Natural killer cell (primary cell): ENCODE data around the gene MST1. TPM values are rescaled to one million over a fixed set of nuclear protein-coding genes. Genes with fewer than 3 reads are reported as not detected.
A peak's percentile ranks its signal among the peaks of the same experiment; 100 is the strongest.

Experiments
- ATAC-seq, 3 donors: fragments of 150-1000 bp in 2 of 3; fragments of 200-7000 bp in 1 of 3; cut with Tn5 transposase; 1 replicate in 1 of 3; 2 replicates in 2 of 3; pipeline ENCODE4 v1.10.0; 2021; ENCODE audit warnings: mild to moderate bottlenecking in 2 of 3, moderate library complexity in 2 of 3
- DNase-seq, 2 donors: peaks; one replicate each; pipeline versions ENCODE4 v3.0.0 to v3.0.0-alpha.2; 2013 to 2021; ENCODE audit warnings: mixed read lengths in 1 of 2
- H3K27ac ChIP-seq: one replicate; pipeline ENCODE4 v1.5.1; 2013; ENCODE audit warnings: mild to moderate bottlenecking, low read length
- H3K27me3 ChIP-seq: one replicate; pipeline ENCODE4 v1.6.1; 2013; ENCODE audit warnings: low read length; ENCODE audit not compliant: control insufficient read depth, insufficient read depth
- H3K36me3 ChIP-seq: one replicate; pipeline ENCODE4 v1.6.1; 2013; ENCODE audit warnings: low read length; ENCODE audit not compliant: control insufficient read depth, insufficient read depth
- H3K4me1 ChIP-seq: one replicate; pipeline ENCODE4 v1.6.1; 2013; ENCODE audit warnings: low read length; ENCODE audit not compliant: control insufficient read depth, insufficient read depth
- H3K4me3 ChIP-seq: one replicate; pipeline ENCODE4 v1.5.1; 2013; ENCODE audit warnings: low read length
- H3K9me3 ChIP-seq: one replicate; pipeline ENCODE4 v1.6.1; 2013; ENCODE audit warnings: low read length; ENCODE audit not compliant: control insufficient read depth, insufficient read depth
- H3K27ac Mint-ChIP-seq, 2 donors: one replicate each; pipeline ENCODE4 v1.8.0; 2022; ENCODE audit warnings: mild to moderate bottlenecking in 2 of 2, mixed read lengths in 2 of 2, moderate library complexity in 1 of 2
- H3K27me3 Mint-ChIP-seq, 2 donors: one replicate each; pipeline ENCODE4 v1.8.0; 2022; ENCODE audit warnings: low read depth in 2 of 2, mixed read lengths in 2 of 2
- H3K36me3 Mint-ChIP-seq: one replicate; pipeline ENCODE4 v1.8.0; 2022; ENCODE audit warnings: mixed read lengths
- H3K4me1 Mint-ChIP-seq, 2 donors: one replicate each; pipeline ENCODE4 v1.8.0; 2022; ENCODE audit warnings: mixed read lengths in 2 of 2
- H3K4me3 Mint-ChIP-seq: one replicate; pipeline ENCODE4 v1.8.0; 2022; ENCODE audit warnings: mild to moderate bottlenecking, moderate library complexity, mixed read lengths
- H3K9me3 Mint-ChIP-seq, 2 donors: one replicate each; pipeline ENCODE4 v1.8.0; 2022; ENCODE audit warnings: mixed read lengths in 2 of 2
- CTCF ChIP-seq: fragments of 200-600 bp; IDR thresholded peaks from one replicate; pipeline ENCODE4 v1.8.0; 2022; ENCODE audit warnings: antibody characterized with exemption
- WGBS: methylation state at CpG from one replicate; pipeline ENCODE4 v1.1.7; 2013; ENCODE audit warnings: missing lambda C conversion rate; ENCODE audit not compliant: insufficient coverage; 5-methylcytosine and 5-hydroxymethylcytosine counted together
- intact Hi-C: fragments of 100-400 bp; cut with micrococcal nuclease; formaldehyde crosslinking; loops from one replicate; pipeline ENCODE4 v1.14.2; 2022
- total RNA-seq, 4 donors: library from RNA; stranded (reverse); fragments of 120-200 nt in 1 of 4; gene quantifications; one replicate each; pipeline versions ENCODE4 v1.2.3 to v1.2.4, GENCODE V29; 2013 to 2022

The MST1 gene
- total RNA-seq, 3 donors from 2014 or later (not counting 1 experiment from before 2014, with no cell fraction given), result 9.5 to 19.1 (median 15.2) TPM

GRCh38 chr3:49652218-49652902 is 36.9 kb downstream of the MST1 start:
- H3K36me3 Mint-ChIP-seq, result no peaks in the 10 kb centered on the region
- intact Hi-C loops, result no loop called here
- H3K36me3 ChIP-seq, result no peaks in the 10 kb centered on the region
- no peaks in the 10 kb centered on the region for H3K9me3 Mint-ChIP-seq
- no peak overlapping the region for H3K27ac ChIP-seq
- no peak overlapping the region for H3K27ac Mint-ChIP-seq
- TF ChIP-seq CTCF, result no peak
- no peaks in the 10 kb centered on the region for H3K4me1 Mint-ChIP-seq
- H3K4me1 ChIP-seq, result no peaks in the 10 kb centered on the region
- H3K4me3 Mint-ChIP-seq, result no peak overlapping the region
- ATAC-seq (no peak), DNase-seq (no peak)
- no peaks in the 10 kb centered on the region for H3K27me3 ChIP-seq
- 90% methylated on average over 36 of the region's 36 CpGs for WGBS
- no peaks in the 10 kb centered on the region for H3K9me3 ChIP-seq
- no peaks in the 10 kb centered on the region for H3K27me3 Mint-ChIP-seq
- no peak overlapping the region for H3K4me3 ChIP-seq

GRCh38 chr3:49650637-49651036 is 38.6 kb downstream of the MST1 start:
- no peak overlapping the region for H3K4me3 ChIP-seq
- no peak overlapping the region for H3K27ac ChIP-seq
- Mint-ChIP-seq H3K27me3 (no peaks in the 10 kb centered on the region), H3K36me3 (no peaks in the 10 kb centered on the region), H3K9me3 (no peaks in the 10 kb centered on the region), H3K27ac (peak overlapping the region in 1 of 2 donors; percentile 22), H3K4me1 (no peaks in the 10 kb centered on the region), H3K4me3 (no peak overlapping the region)
- no peaks in the 10 kb centered on the region for H3K36me3 ChIP-seq
- H3K4me1 ChIP-seq, result no peaks in the 10 kb centered on the region
- WGBS, result 77% methylated on average over 7 of the region's 8 CpGs
- no peak for TF ChIP-seq CTCF
- no peaks in the 10 kb centered on the region for H3K9me3 ChIP-seq
- DNase-seq, result no peak
- no peak for ATAC-seq
- H3K27me3 ChIP-seq, result no peaks in the 10 kb centered on the region
- intact Hi-C loops, result no loop called here

GRCh38 chr3:49650177-49650576 is 39.1 kb downstream of the MST1 start:
- intact Hi-C loops, result no loop called here
- Histone ChIP-seq H3K27ac (no peak overlapping the region), H3K36me3 (no peaks in the 10 kb centered on the region), H3K27me3 (no peaks in the 10 kb centered on the region), H3K4me3 (no peak overlapping the region), H3K9me3 (no peaks in the 10 kb centered on the region), H3K4me1 (no peaks in the 10 kb centered on the region)
- TF ChIP-seq CTCF, result no peak
- Mint-ChIP-seq H3K27ac (peak overlapping the region in 1 of 2 donors; percentile 22), H3K4me3 (no peak overlapping the region), H3K27me3 (no peaks in the 10 kb centered on the region), H3K4me1 (no peaks in the 10 kb centered on the region), H3K36me3 (no peaks in the 10 kb centered on the region), H3K9me3 (no peaks in the 10 kb centered on the region)
- DNase-seq (no peak), ATAC-seq (no peak)
- 36% methylated on average over 1 of the region's 1 CpG for WGBS

GRCh38 chr3:49649576-49649975 is 39.7 kb downstream of the MST1 start:
- no peaks in the 10 kb centered on the region for H3K36me3 Mint-ChIP-seq
- Histone ChIP-seq H3K4me3 (no peak overlapping the region), H3K27ac (no peak overlapping the region), H3K27me3 (no peaks in the 10 kb centered on the region), H3K4me1 (no peaks in the 10 kb centered on the region), H3K9me3 (no peaks in the 10 kb centered on the region), H3K36me3 (no peaks in the 10 kb centered on the region)
- ATAC-seq (no peak), DNase-seq (no peak)
- no peak overlapping the region for H3K4me3 Mint-ChIP-seq
- no peaks in the 10 kb centered on the region for H3K27me3 Mint-ChIP-seq
- H3K27ac Mint-ChIP-seq, result no peak overlapping the region
- H3K9me3 Mint-ChIP-seq, result no peaks in the 10 kb centered on the region
- no peak for TF ChIP-seq CTCF
- intact Hi-C loops, result no loop called here
- WGBS, result 90% methylated on average over 1 of the region's 1 CpG
- H3K4me1 Mint-ChIP-seq, result no peaks in the 10 kb centered on the region
